H9 (cell line): ENCODE results near the gene PALM2AKAP2. TPM values are rescaled to one million over a fixed set of nuclear protein-coding genes. Genes with fewer than 3 reads are reported as not detected.

Experiments
- DNase-seq: peaks from one replicate; pipeline ENCODE4 v3.0.0-alpha.2; 2017
- H2AFZ ChIP-seq: one replicate; pipeline ENCODE4 v1.6.1; 2013; ENCODE audit warnings: mild to moderate bottlenecking, low read length, control low read depth, moderate library complexity
- H2AK5ac ChIP-seq: 2 replicates; pipeline ENCODE4 v1.6.1; 2013; ENCODE audit warnings: low read length, control low read depth, mixed read lengths; ENCODE audit not compliant: insufficient read length
- H2BK120ac ChIP-seq: one replicate; pipeline ENCODE4 v1.6.1; 2013; ENCODE audit warnings: low read depth, mild to moderate bottlenecking, low read length, control low read depth, inconsistent platforms; ENCODE audit not compliant: poor library complexity, severe bottlenecking
- H2BK12ac ChIP-seq: 2 replicates; pipeline ENCODE4 v1.6.1; 2013; ENCODE audit warnings: low read length, control low read depth, mixed read lengths, low read depth; ENCODE audit not compliant: insufficient read length
- H2BK15ac ChIP-seq: 2 replicates; pipeline ENCODE4 v1.6.1; 2013; ENCODE audit warnings: low read depth, low read length, control low read depth
- H2BK20ac ChIP-seq: one replicate; pipeline ENCODE4 v1.6.1; 2013; ENCODE audit warnings: low read depth, mild to moderate bottlenecking, low read length, control low read depth, inconsistent platforms; ENCODE audit not compliant: poor library complexity, severe bottlenecking
- H2BK5ac ChIP-seq: 2 replicates; pipeline ENCODE4 v1.6.1; 2013; ENCODE audit warnings: low read length, control low read depth, mixed read lengths; ENCODE audit not compliant: insufficient read length
- H3K14ac ChIP-seq: 2 replicates; pipeline ENCODE4 v1.6.1; 2013; ENCODE audit warnings: low read length, control low read depth; ENCODE audit not compliant: insufficient read depth
- H3K18ac ChIP-seq: 2 replicates; pipeline ENCODE4 v1.6.1; 2013; ENCODE audit warnings: low read depth, mild to moderate bottlenecking, mixed read lengths, low read length, control low read depth; ENCODE audit not compliant: insufficient read length
- H3K23ac ChIP-seq: 2 replicates; pipeline ENCODE4 v1.6.1; 2013; ENCODE audit warnings: low read length, control low read depth, mixed read lengths, low read depth; ENCODE audit not compliant: insufficient read length
- H3K23me2 ChIP-seq: 2 replicates; pipeline ENCODE4 v1.6.1; 2013; ENCODE audit warnings: low read depth, mild to moderate bottlenecking, mixed read lengths, low read length, control low read depth; ENCODE audit not compliant: insufficient read length, poor library complexity, severe bottlenecking
- H3K27ac ChIP-seq: 2 replicates; pipeline ENCODE4 v1.5.1; 2013; ENCODE audit warnings: low read length, control low read depth, mixed read lengths, low read depth; ENCODE audit not compliant: insufficient read length
- H3K27me3 ChIP-seq: 2 replicates; pipeline ENCODE4 v1.6.1; 2013; ENCODE audit warnings: low read length, control low read depth, inconsistent platforms; ENCODE audit not compliant: insufficient read depth
- H3K4ac ChIP-seq: 2 replicates; pipeline ENCODE4 v1.6.1; 2013; ENCODE audit warnings: low read depth, mild to moderate bottlenecking, control low read depth, inconsistent platforms, low read length, moderate library complexity
- H3K4me1 ChIP-seq: 2 replicates; pipeline ENCODE4 v1.6.1; 2013; ENCODE audit warnings: low read length, control low read depth, inconsistent platforms; ENCODE audit not compliant: insufficient read depth
- H3K4me2 ChIP-seq: 2 replicates; pipeline ENCODE4 v1.6.1; 2013; ENCODE audit warnings: low read length, control low read depth, mixed read lengths; ENCODE audit not compliant: insufficient read length, insufficient read depth
- H3K56ac ChIP-seq: 2 replicates; pipeline ENCODE4 v1.6.1; 2013; ENCODE audit warnings: low read depth, mild to moderate bottlenecking, mixed read lengths, low read length, control low read depth; ENCODE audit not compliant: insufficient read length
- H3K79me1 ChIP-seq: 2 replicates; pipeline ENCODE4 v1.6.1; 2013; ENCODE audit warnings: low read depth, mild to moderate bottlenecking, moderate library complexity, low read length, control low read depth, inconsistent platforms; ENCODE audit not compliant: insufficient read depth, poor library complexity, severe bottlenecking
- H3K79me2 ChIP-seq: 2 replicates; pipeline ENCODE4 v1.6.1; 2013; ENCODE audit warnings: low read length, control low read depth, inconsistent platforms; ENCODE audit not compliant: insufficient read depth
- H3K9ac ChIP-seq: 2 replicates; pipeline ENCODE4 v1.6.1; 2013; ENCODE audit warnings: low read length, control low read depth, mixed read lengths; ENCODE audit not compliant: insufficient read length; ENCODE audit errors: extremely low read depth
- H3K9me3 ChIP-seq: one replicate; pipeline ENCODE4 v1.6.1; 2013; ENCODE audit warnings: low read depth, low read length, inconsistent platforms; ENCODE audit not compliant: control insufficient read depth
- H3T11ph ChIP-seq: one replicate; pipeline ENCODE4 v1.6.1; 2013; ENCODE audit warnings: mild to moderate bottlenecking, low read length, control low read depth, inconsistent platforms
- H4K20me1 ChIP-seq: one replicate; pipeline ENCODE4 v1.6.1; 2013; ENCODE audit not compliant: control insufficient read depth, insufficient read length, insufficient read depth
- H4K5ac ChIP-seq: 2 replicates; pipeline ENCODE4 v1.6.1; 2013; ENCODE audit warnings: low read depth, mild to moderate bottlenecking, mixed read lengths, low read length, control low read depth; ENCODE audit not compliant: insufficient read length
- H4K8ac ChIP-seq: replicated peaks from 2 replicates; pipeline ENCODE4 v1.6.1; 2013; ENCODE audit warnings: low read length, control low read depth, mixed read lengths, low read depth; ENCODE audit not compliant: insufficient read length
- H4K91ac ChIP-seq: 2 replicates; pipeline ENCODE4 v1.6.1; 2013; ENCODE audit warnings: low read depth, mild to moderate bottlenecking, moderate library complexity, mixed read lengths, low read length, control low read depth; ENCODE audit not compliant: insufficient read length
- H3K27ac Mint-ChIP-seq, 3 experiments: 2 replicates in 2 of 3; 3 replicates in 1 of 3; pipeline ENCODE4 v1.8.0; 2020 to 2021; ENCODE audit warnings: mixed read lengths in 3 of 3, mild to moderate bottlenecking in 1 of 3, moderate library complexity in 1 of 3
- H3K27me3 Mint-ChIP-seq: 2 replicates; pipeline ENCODE4 v1.8.0; 2021; ENCODE audit warnings: low read depth, mild to moderate bottlenecking, moderate library complexity, mixed read lengths
- H3K36me3 Mint-ChIP-seq, 3 experiments: 2 replicates in 2 of 3; 3 replicates in 1 of 3; pipeline ENCODE4 v1.8.0; 2020 to 2021; ENCODE audit warnings: low read depth in 3 of 3, mixed read lengths in 3 of 3; ENCODE audit not compliant: insufficient read depth in 1 of 3
- H3K4me1 Mint-ChIP-seq, 2 experiments: 2 replicates each; pipeline ENCODE4 v1.8.0; 2020; ENCODE audit warnings: mixed read lengths in 2 of 2
- H3K4me3 Mint-ChIP-seq, 2 experiments: 2 replicates in 1 of 2; 3 replicates in 1 of 2; pipeline ENCODE4 v1.8.0; 2020 to 2021; ENCODE audit warnings: mild to moderate bottlenecking in 2 of 2, mixed read lengths in 2 of 2, moderate library complexity in 1 of 2
- H3K9me3 Mint-ChIP-seq, 2 experiments: 2 replicates in 1 of 2; 3 replicates in 1 of 2; pipeline ENCODE4 v1.8.0; 2020; ENCODE audit warnings: mild to moderate bottlenecking in 2 of 2, mixed read lengths in 2 of 2, moderate library complexity in 1 of 2
- CTCF ChIP-seq: fragments of 200-600 bp; sonication (generic); conservative IDR thresholded peaks from 3 replicates; pipeline ENCODE4 v1.8.0; 2021; ENCODE audit warnings: antibody characterized with exemption, mild to moderate bottlenecking
- WGBS: extraction: QIAGEN DNeasy Blood & Tissue Kit; methylation state at CpG from one replicate; pipeline ENCODE4 v1.1.7; 2013; ENCODE audit warnings: missing lambda C conversion rate, low lambda C conversion rate, mixed read lengths; ENCODE audit not compliant: insufficient read length; ENCODE audit errors: extremely low coverage; 5-methylcytosine and 5-hydroxymethylcytosine counted together
- total RNA-seq: library from RNA; stranded (reverse); gene quantifications from 2 replicates; pipeline ENCODE4 v1.2.1, GENCODE V29; 2021

Gene PALM2AKAP2
- total RNA-seq, 1 experiment from 2014 or later = 3.6 TPM

DNA sequence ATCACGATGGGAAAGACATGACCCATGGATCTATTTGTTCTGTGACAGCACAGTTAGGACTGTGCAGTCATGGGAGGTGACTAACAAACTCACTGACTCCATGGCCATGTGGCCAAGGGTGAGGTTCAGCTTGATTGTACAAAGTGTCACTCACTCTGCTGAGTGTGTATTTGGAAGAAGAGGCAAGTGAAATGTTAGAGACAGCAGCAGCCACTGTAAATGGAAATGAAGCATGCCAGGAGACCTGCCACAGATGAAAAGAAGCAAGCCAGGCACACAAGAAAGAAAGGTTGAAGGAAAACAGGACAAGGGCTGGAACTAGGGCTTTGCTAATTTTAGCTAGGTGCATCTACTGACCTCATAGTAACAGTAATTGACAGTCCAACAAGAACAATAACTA is 42.7 kb upstream of the PALM2AKAP2 start:
- no peaks in the 10 kb centered on the region for H4K20me1 ChIP-seq
- H3K27me3 ChIP-seq = no peaks in the 10 kb centered on the region
- H3K27ac Mint-ChIP-seq = no peak overlapping the region
- H3K27me3 Mint-ChIP-seq = no peaks in the 10 kb centered on the region
- H3K4me1 ChIP-seq = no peaks in the 10 kb centered on the region
- H4K8ac ChIP-seq = no peak overlapping the region
- H3K23me2 ChIP-seq = no peaks in the 10 kb centered on the region
- H3K4ac ChIP-seq = no peak overlapping the region
- H3K79me2 ChIP-seq = no peaks in the 10 kb centered on the region
- H3K4me2 ChIP-seq = no peak overlapping the region
- H3K27ac ChIP-seq = no peak overlapping the region
- H2BK120ac ChIP-seq = no peak overlapping the region
- H3T11ph ChIP-seq = no peak overlapping the region
- H3K18ac ChIP-seq = no peak overlapping the region
- H3K56ac ChIP-seq = no peak overlapping the region
- no peak for TF ChIP-seq CTCF
- H4K91ac ChIP-seq = no peak overlapping the region
- no peak overlapping the region for H2BK20ac ChIP-seq
- no peak overlapping the region for H2AK5ac ChIP-seq
- H3K9me3 ChIP-seq = no peaks in the 10 kb centered on the region
- H3K9ac ChIP-seq = no peak overlapping the region
- no peak overlapping the region for H2BK15ac ChIP-seq
- no peak overlapping the region for H2BK12ac ChIP-seq
- no peak overlapping the region for H3K14ac ChIP-seq
- H2AFZ ChIP-seq = no peak overlapping the region
- no peak overlapping the region for H2BK5ac ChIP-seq
- H3K36me3 Mint-ChIP-seq = no peaks in the 10 kb centered on the region
- H3K4me1 Mint-ChIP-seq = peaks cover 0 to 6% of the 10 kb centered on the region in 2 experiments; a peak in 2 of 4 replicates
- no CpG with 5 or more reads among the region's 1 CpG for WGBS
- H3K9me3 Mint-ChIP-seq = no peaks in the 10 kb centered on the region
- no peak overlapping the region for H4K5ac ChIP-seq
- no peak overlapping the region for H3K23ac ChIP-seq
- DNase-seq = no peak
- no peak overlapping the region for H3K4me3 Mint-ChIP-seq
- no peaks in the 10 kb centered on the region for H3K79me1 ChIP-seq
